ENCODE results near the gene WBP2.

DNA sequence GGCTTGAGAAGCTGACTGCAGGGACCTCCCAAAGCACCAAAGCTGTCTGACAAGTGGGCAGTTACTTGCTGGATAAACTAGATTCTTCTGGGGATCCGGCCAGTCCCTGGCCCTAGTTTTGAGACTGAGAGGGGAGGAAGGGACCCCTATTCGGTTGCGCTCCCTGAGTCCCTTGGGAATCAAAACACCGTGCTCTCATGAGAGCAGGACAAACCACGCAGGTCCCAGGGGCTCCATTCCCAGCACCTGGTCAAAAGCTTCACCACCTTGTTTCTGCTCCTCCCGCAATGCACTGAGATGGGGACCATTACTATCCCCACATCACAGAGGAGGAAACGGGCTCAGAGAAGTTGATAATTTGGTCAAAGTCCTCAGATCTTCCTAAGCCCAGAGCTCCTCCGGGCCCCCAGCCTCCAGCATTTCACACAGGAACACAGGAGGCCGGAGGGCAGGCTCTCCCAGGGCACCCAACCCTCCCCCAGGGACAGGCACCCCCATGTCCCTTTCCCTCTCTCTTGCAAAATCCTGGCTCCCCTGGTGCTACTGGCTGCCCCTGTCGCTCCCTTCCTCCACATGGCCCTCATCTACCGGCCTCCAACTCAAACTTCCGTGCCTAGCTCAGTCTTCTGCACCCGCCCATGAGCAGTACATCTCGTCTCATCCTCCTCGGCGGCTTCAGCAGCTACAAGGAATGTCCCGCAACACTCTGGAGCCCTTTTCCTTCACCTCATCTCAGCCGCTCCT, 38.3 kb upstream of the WBP2 start:
- TF ChIP-seq POLR2A (IDR thresholded peaks at IDR 0.05) = no peak
- TF ChIP-seq, protein P1, sequence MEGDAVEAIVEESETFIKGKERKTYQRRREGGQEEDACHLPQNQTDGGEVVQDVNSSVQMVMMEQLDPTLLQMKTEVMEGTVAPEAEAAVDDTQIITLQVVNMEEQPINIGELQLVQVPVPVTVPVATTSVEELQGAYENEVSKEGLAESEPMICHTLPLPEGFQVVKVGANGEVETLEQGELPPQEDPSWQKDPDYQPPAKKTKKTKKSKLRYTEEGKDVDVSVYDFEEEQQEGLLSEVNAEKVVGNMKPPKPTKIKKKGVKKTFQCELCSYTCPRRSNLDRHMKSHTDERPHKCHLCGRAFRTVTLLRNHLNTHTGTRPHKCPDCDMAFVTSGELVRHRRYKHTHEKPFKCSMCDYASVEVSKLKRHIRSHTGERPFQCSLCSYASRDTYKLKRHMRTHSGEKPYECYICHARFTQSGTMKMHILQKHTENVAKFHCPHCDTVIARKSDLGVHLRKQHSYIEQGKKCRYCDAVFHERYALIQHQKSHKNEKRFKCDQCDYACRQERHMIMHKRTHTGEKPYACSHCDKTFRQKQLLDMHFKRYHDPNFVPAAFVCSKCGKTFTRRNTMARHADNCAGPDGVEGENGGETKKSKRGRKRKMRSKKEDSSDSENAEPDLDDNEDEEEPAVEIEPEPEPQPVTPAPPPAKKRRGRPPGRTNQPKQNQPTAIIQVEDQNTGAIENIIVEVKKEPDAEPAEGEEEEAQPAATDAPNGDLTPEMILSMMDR (IDR thresholded peaks at IDR 0.05) = no peak

All from suprapubic skin (tissue), 3 donors.